OCI-LY7 (cell line): Measurements from ENCODE around the gene CRYM.

Experiments used
- EZH2phosphoT487 ChIP-seq: fragments of 200-600 bp; sonication (generic); IDR thresholded peaks from 2 replicates; pipeline ENCODE4 v1.6.1; 2018; ENCODE audit warnings: low read depth, borderline replicate concordance, mild to moderate bottlenecking, mixed run types, antibody characterized with exemption, low read length, moderate library complexity, mixed read lengths
- TF ChIP-seq, protein P1 (sequence below): fragments of 200-600 bp; sonication (generic); conservative IDR thresholded peaks from 2 replicates; pipeline ENCODE4 v1.5.1; 2014; ENCODE audit warnings: mild to moderate bottlenecking, antibody characterized with exemption, low read length, moderate library complexity, mixed read lengths

GRCh38 chr16:21227866-21228265, 50.2 kb downstream of the CRYM start:
- TF ChIP-seq, protein P1, sequence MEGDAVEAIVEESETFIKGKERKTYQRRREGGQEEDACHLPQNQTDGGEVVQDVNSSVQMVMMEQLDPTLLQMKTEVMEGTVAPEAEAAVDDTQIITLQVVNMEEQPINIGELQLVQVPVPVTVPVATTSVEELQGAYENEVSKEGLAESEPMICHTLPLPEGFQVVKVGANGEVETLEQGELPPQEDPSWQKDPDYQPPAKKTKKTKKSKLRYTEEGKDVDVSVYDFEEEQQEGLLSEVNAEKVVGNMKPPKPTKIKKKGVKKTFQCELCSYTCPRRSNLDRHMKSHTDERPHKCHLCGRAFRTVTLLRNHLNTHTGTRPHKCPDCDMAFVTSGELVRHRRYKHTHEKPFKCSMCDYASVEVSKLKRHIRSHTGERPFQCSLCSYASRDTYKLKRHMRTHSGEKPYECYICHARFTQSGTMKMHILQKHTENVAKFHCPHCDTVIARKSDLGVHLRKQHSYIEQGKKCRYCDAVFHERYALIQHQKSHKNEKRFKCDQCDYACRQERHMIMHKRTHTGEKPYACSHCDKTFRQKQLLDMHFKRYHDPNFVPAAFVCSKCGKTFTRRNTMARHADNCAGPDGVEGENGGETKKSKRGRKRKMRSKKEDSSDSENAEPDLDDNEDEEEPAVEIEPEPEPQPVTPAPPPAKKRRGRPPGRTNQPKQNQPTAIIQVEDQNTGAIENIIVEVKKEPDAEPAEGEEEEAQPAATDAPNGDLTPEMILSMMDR: no peak
- TF ChIP-seq EZH2phosphoT487: no peak
